ENCODE data around the gene LSM4.
A peak's percentile ranks its signal among the peaks of the same experiment; 100 is the strongest.

LSM4 gene

DNA sequence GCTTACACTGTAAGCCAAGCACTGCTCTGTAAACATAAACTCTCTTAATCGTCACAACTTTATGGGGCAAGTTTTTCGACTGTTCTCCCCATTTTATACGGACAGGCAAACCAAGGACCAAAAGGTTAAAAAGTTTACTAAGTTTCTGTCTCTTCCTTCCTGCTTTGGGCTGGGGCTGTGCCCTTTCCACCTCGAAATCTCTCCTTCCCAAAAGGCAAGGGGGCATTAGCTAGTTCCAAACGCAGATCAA, 43.7 kb downstream of the LSM4 start (continued):
- peak; percentile 85 for TF ChIP-seq ZBTB7A (tag by site-specific recombination; IDR thresholded peaks at IDR 0.05; ENCODE audit: low read depth)
- TF ChIP-seq ZNF121 (tag by site-specific recombination; IDR thresholded peaks at IDR 0.05): 0 out of 2 replicates have a peak, but pooled peaks have one; percentile 14
- TF ChIP-seq, protein P1, sequence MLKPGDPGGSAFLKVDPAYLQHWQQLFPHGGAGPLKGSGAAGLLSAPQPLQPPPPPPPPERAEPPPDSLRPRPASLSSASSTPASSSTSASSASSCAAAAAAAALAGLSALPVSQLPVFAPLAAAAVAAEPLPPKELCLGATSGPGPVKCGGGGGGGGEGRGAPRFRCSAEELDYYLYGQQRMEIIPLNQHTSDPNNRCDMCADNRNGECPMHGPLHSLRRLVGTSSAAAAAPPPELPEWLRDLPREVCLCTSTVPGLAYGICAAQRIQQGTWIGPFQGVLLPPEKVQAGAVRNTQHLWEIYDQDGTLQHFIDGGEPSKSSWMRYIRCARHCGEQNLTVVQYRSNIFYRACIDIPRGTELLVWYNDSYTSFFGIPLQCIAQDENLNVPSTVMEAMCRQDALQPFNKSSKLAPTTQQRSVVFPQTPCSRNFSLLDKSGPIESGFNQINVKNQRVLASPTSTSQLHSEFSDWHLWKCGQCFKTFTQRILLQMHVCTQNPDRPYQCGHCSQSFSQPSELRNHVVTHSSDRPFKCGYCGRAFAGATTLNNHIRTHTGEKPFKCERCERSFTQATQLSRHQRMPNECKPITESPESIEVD (tag by site-specific recombination; IDR thresholded peaks at IDR 0.05): no peak

DNA sequence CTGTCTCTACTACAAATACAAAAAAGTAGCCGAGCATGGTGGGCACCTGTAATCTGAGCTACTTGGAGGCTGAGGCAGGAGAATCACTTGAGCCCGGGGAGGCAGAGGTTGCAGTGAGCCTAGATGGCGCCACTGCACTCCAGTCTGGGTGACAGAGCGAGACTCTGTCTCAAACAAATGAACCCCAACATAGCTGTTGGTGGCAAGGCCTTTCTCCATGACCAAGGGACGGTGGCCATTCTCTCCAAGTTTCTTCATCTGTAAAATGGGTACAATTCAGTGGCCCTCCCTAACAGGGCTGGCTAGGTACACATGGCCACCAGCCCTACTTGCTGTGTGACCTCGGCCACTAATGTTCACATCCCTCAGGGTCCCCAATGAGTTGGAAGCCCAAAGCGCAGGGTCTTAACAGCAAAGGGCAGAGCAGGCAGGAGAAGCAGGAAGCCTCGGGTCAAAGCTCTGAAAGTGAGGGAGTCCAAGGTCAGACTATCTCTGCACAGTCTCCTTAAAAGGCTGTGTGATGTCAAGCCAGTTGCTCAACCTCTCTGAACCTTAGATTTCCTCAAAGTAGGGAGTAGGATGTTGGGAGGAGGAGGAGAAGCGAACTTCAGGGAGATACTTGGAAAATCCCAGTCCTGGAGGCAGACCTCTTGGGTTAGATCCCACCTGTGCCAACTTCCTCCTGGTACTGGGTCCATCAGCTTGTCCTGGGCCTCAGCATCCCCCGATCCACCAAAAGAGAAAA, 44.2 kb downstream of the LSM4 start:
- peaks cover 3 to 12% of the 10 kb centered on the region in 2 experiments; a peak in 2 of 3 replicates for H3K36me3 ChIP-seq (ENCODE audit: control insufficient read depth in 2 of 2, insufficient read depth in 1 of 2, low read length in 2 of 2)
- no peaks in the 10 kb centered on the region for H3K4me1 ChIP-seq (ENCODE audit: control insufficient read depth, insufficient read depth, low read length)
- H3K9me3 ChIP-seq (ENCODE audit: control insufficient read depth, insufficient read depth, low read depth, low read length): no peaks in the 10 kb centered on the region
- H3K4me3 ChIP-seq (ENCODE audit: low read depth, low read length): peak overlapping the region; percentile 88
- ChIA-PET POLR2A (interaction anchor here (0.6 to 6.7 kb wide), 22 partner anchors 10 to 513 kb away, joined by 3 to 184 read pairs (median 6); partner anchors contain the start of genes LSM4, MPV17L2, PGPEP1 and SSBP4), CTCF (interaction anchor here (0.5 to 6.0 kb wide), 52 partner anchors 9 to 1120 kb away, joined by 3 to 195 read pairs (median 5); partner anchors contain the start of genes GDF15 and LSM4)
- no peak overlapping the region for H3K27ac ChIP-seq (ENCODE audit: extremely low read depth, low read depth, low read length)
- no peak for TF ChIP-seq ZNF366 (tag by site-specific recombination; conservative IDR thresholded peaks at IDR 0.05)
- TF ChIP-seq ZNF544 (tag by site-specific recombination; IDR thresholded peaks at IDR 0.05): no peak
- TF ChIP-seq ZBTB20 (tag by site-specific recombination; IDR thresholded peaks at IDR 0.05): no peak
- TF ChIP-seq SETDB1 (IDR thresholded peaks at IDR 0.05; ENCODE audit: insufficient read length, low read length): no peak
- TF ChIP-seq ZNF48 (tag by site-specific recombination; IDR thresholded peaks at IDR 0.05): no peak
- no peak for TF ChIP-seq ZBTB48 (tag by site-specific recombination; IDR thresholded peaks at IDR 0.05)
- TF ChIP-seq TCF7L2 (IDR thresholded peaks at IDR 0.05; ENCODE audit: borderline replicate concordance, low read depth, low read length): no peak
- no peak for TF ChIP-seq GLI2 (tag by site-specific recombination; IDR thresholded peaks at IDR 0.05; ENCODE audit: borderline replicate concordance, low read depth)
- no peak for TF ChIP-seq ZNF530 (tag by site-specific recombination; IDR thresholded peaks at IDR 0.05; ENCODE audit: low read depth)
- no peak for TF ChIP-seq ZNF211 (tag by site-specific recombination; IDR thresholded peaks at IDR 0.05; ENCODE audit: low read depth)
- no peak for TF ChIP-seq ZNF19 (tag by site-specific recombination; IDR thresholded peaks at IDR 0.05; ENCODE audit: low read depth)
- no peak for TF ChIP-seq ZBTB7A (tag by site-specific recombination; IDR thresholded peaks at IDR 0.05; ENCODE audit: low read depth)
- TF ChIP-seq KLF7 (tag by site-specific recombination; IDR thresholded peaks at IDR 0.05; ENCODE audit: borderline replicate concordance): no peak
- TF ChIP-seq ZNF214 (tag by site-specific recombination; IDR thresholded peaks at IDR 0.05; ENCODE audit: borderline replicate concordance): no peak
- TF ChIP-seq, protein P2, sequence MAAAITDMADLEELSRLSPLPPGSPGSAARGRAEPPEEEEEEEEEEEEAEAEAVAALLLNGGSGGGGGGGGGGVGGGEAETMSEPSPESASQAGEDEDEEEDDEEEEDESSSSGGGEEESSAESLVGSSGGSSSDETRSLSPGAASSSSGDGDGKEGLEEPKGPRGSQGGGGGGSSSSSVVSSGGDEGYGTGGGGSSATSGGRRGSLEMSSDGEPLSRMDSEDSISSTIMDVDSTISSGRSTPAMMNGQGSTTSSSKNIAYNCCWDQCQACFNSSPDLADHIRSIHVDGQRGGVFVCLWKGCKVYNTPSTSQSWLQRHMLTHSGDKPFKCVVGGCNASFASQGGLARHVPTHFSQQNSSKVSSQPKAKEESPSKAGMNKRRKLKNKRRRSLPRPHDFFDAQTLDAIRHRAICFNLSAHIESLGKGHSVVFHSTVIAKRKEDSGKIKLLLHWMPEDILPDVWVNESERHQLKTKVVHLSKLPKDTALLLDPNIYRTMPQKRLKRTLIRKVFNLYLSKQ (tag by site-specific recombination; IDR thresholded peaks at IDR 0.05; ENCODE audit: borderline replicate concordance): no peak
- no peak for TF ChIP-seq ZNF510 (tag by site-specific recombination; IDR thresholded peaks at IDR 0.05; ENCODE audit: insufficient replicate concordance)
- peak; percentile 24 for TF ChIP-seq ZBTB8A (tag by site-specific recombination; IDR thresholded peaks at IDR 0.05)
- TF ChIP-seq, protein P3, sequence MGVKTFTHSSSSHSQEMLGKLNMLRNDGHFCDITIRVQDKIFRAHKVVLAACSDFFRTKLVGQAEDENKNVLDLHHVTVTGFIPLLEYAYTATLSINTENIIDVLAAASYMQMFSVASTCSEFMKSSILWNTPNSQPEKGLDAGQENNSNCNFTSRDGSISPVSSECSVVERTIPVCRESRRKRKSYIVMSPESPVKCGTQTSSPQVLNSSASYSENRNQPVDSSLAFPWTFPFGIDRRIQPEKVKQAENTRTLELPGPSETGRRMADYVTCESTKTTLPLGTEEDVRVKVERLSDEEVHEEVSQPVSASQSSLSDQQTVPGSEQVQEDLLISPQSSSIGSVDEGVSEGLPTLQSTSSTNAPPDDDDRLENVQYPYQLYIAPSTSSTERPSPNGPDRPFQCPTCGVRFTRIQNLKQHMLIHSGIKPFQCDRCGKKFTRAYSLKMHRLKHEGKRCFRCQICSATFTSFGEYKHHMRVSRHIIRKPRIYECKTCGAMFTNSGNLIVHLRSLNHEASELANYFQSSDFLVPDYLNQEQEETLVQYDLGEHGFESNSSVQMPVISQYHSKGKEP (tag by site-specific recombination; IDR thresholded peaks at IDR 0.05): no peak
- no peak for TF ChIP-seq ZNF747 (tag by site-specific recombination; IDR thresholded peaks at IDR 0.05)
- no peak for TF ChIP-seq ZNF677 (tag by site-specific recombination; IDR thresholded peaks at IDR 0.05)
- TF ChIP-seq ZNF324 (tag by site-specific recombination; IDR thresholded peaks at IDR 0.05): no peak
- TF ChIP-seq, protein P4, sequence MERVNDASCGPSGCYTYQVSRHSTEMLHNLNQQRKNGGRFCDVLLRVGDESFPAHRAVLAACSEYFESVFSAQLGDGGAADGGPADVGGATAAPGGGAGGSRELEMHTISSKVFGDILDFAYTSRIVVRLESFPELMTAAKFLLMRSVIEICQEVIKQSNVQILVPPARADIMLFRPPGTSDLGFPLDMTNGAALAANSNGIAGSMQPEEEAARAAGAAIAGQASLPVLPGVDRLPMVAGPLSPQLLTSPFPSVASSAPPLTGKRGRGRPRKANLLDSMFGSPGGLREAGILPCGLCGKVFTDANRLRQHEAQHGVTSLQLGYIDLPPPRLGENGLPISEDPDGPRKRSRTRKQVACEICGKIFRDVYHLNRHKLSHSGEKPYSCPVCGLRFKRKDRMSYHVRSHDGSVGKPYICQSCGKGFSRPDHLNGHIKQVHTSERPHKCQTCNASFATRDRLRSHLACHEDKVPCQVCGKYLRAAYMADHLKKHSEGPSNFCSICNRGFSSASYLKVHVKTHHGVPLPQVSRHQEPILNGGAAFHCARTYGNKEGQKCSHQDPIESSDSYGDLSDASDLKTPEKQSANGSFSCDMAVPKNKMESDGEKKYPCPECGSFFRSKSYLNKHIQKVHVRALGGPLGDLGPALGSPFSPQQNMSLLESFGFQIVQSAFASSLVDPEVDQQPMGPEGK (tag by site-specific recombination; IDR thresholded peaks at IDR 0.05): peak; percentile 23; the same call in 1 of the 2 replicates
- peak; percentile 97 for TF ChIP-seq ZNF768 (tag by site-specific recombination; IDR thresholded peaks at IDR 0.05)
- TF ChIP-seq ZNF624 (tag by site-specific recombination; IDR thresholded peaks at IDR 0.05): no peak
- no peak for TF ChIP-seq ZFHX2 (tag by site-specific recombination; conservative IDR thresholded peaks at IDR 0.05)
- TF ChIP-seq, protein P5, sequence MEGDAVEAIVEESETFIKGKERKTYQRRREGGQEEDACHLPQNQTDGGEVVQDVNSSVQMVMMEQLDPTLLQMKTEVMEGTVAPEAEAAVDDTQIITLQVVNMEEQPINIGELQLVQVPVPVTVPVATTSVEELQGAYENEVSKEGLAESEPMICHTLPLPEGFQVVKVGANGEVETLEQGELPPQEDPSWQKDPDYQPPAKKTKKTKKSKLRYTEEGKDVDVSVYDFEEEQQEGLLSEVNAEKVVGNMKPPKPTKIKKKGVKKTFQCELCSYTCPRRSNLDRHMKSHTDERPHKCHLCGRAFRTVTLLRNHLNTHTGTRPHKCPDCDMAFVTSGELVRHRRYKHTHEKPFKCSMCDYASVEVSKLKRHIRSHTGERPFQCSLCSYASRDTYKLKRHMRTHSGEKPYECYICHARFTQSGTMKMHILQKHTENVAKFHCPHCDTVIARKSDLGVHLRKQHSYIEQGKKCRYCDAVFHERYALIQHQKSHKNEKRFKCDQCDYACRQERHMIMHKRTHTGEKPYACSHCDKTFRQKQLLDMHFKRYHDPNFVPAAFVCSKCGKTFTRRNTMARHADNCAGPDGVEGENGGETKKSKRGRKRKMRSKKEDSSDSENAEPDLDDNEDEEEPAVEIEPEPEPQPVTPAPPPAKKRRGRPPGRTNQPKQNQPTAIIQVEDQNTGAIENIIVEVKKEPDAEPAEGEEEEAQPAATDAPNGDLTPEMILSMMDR (tag by site-specific recombination; IDR thresholded peaks at IDR 0.05): peak; percentile 61
